Nephron progenitor cell (in vitro differentiated cells): ENCODE results near the gene LPAR3.

Source experiments
- DNase-seq: peaks from one replicate; pipeline ENCODE4 v3.0.0; 2021
- H3K27ac Mint-ChIP-seq: 2 replicates; pipeline ENCODE4 v1.8.0; 2021; ENCODE audit warnings: mild to moderate bottlenecking, moderate library complexity, mixed read lengths
- H3K27me3 Mint-ChIP-seq: 2 replicates; pipeline ENCODE4 v1.8.0; 2021; ENCODE audit warnings: mild to moderate bottlenecking, low read depth, mixed read lengths; ENCODE audit not compliant: poor library complexity
- H3K36me3 Mint-ChIP-seq: 2 replicates; pipeline ENCODE4 v1.8.0; 2021; ENCODE audit warnings: low read depth, mixed read lengths
- H3K4me1 Mint-ChIP-seq: 2 replicates; pipeline ENCODE4 v1.8.0; 2021; ENCODE audit warnings: mixed read lengths
- H3K4me3 Mint-ChIP-seq: 2 replicates; pipeline ENCODE4 v1.8.0; 2021; ENCODE audit warnings: mild to moderate bottlenecking, moderate library complexity, mixed read lengths
- H3K9me3 Mint-ChIP-seq: 2 replicates; pipeline ENCODE4 v1.8.0; 2021; ENCODE audit warnings: mild to moderate bottlenecking, moderate library complexity, mixed read lengths
- CTCF ChIP-seq: fragments of 200-600 bp; sonication (generic); IDR thresholded peaks from 2 replicates; pipeline ENCODE4 v1.5.0; 2021; ENCODE audit warnings: antibody characterized with exemption

Gene LPAR3

GRCh38 chr1:84884671-84885389 lies 8.2 kb downstream of the LPAR3 start:
- Mint-ChIP-seq H3K4me1 (no peaks in the 10 kb centered on the region), H3K4me3 (no peak overlapping the region), H3K27ac (no peak overlapping the region), H3K36me3 (peaks cover 9% of the 10 kb centered on the region), H3K27me3 (peaks cover 24% of the 10 kb centered on the region), H3K9me3 (peaks cover 15% of the 10 kb centered on the region)
- peak; percentile 6 for TF ChIP-seq CTCF
- no peak for DNase-seq

GRCh38 chr1:84883286-84883685 lies 9.7 kb downstream of the LPAR3 start:
- DNase-seq, result no peak
- no peak overlapping the region for H3K27ac Mint-ChIP-seq

GRCh38 chr1:84877592-84877991 lies 15.4 kb downstream of the LPAR3 start:
- TF ChIP-seq CTCF, result no peak
- Mint-ChIP-seq H3K4me3 (no peak overlapping the region), H3K36me3 (peaks cover 9% of the 10 kb centered on the region)

More at GRCh38 chr1:84883286-84883685, 9.7 kb downstream of the LPAR3 start:
- H3K27me3 Mint-ChIP-seq, result peaks cover 18% of the 10 kb centered on the region
- H3K4me3 Mint-ChIP-seq, result no peak overlapping the region
- no peak for TF ChIP-seq CTCF
- peaks cover 15% of the 10 kb centered on the region for H3K9me3 Mint-ChIP-seq
- no peaks in the 10 kb centered on the region for H3K4me1 Mint-ChIP-seq
- peaks cover 9% of the 10 kb centered on the region for H3K36me3 Mint-ChIP-seq

GRCh38 chr1:84876353-84876752 lies 16.7 kb downstream of the LPAR3 start:
- Mint-ChIP-seq H3K27ac (no peak overlapping the region), H3K9me3 (peaks cover 5% of the 10 kb centered on the region), H3K36me3 (peaks cover under 1% of the 10 kb centered on the region), H3K4me1 (no peaks in the 10 kb centered on the region), H3K4me3 (no peak overlapping the region), H3K27me3 (peaks cover 12% of the 10 kb centered on the region)
- TF ChIP-seq CTCF, result no peak
- no peak for DNase-seq

More at GRCh38 chr1:84877592-84877991, 15.4 kb downstream of the LPAR3 start:
- Mint-ChIP-seq H3K27me3 (peaks cover 5% of the 10 kb centered on the region), H3K9me3 (peaks cover 15% of the 10 kb centered on the region), H3K4me1 (no peaks in the 10 kb centered on the region), H3K27ac (no peak overlapping the region)
- DNase-seq, result no peak

- H3K4me1 Mint-ChIP-seq, result no peaks in the 10 kb centered on the region
- no peak overlapping the region for H3K27ac Mint-ChIP-seq
- H3K27me3 Mint-ChIP-seq, result peaks cover 10% of the 10 kb centered on the region
- no peak for DNase-seq
- H3K9me3 Mint-ChIP-seq, result no peaks in the 10 kb centered on the region
- no peaks in the 10 kb centered on the region for H3K36me3 Mint-ChIP-seq
- no peak overlapping the region for H3K4me3 Mint-ChIP-seq
- TF ChIP-seq CTCF, result no peak
Measured at GRCh38 chr1:84873366-84873765, 19.6 kb downstream of the LPAR3 start.

GRCh38 chr1:84872696-84873355 lies 20.2 kb downstream of the LPAR3 start:
- Mint-ChIP-seq H3K9me3 (no peaks in the 10 kb centered on the region), H3K4me3 (no peak overlapping the region), H3K27me3 (peaks cover 10% of the 10 kb centered on the region), H3K36me3 (no peaks in the 10 kb centered on the region), H3K27ac (no peak overlapping the region), H3K4me1 (no peaks in the 10 kb centered on the region)
- DNase-seq, result no peak
- no peak for TF ChIP-seq CTCF
